Umbilical cord (tissue), 2 donors: ENCODE results near the gene CATSPERD. TPM values are rescaled to one million over a fixed set of nuclear protein-coding genes. Genes with fewer than 3 reads are reported as not detected.

Experiments used
- DNase-seq: peaks from one replicate; pipeline ENCODE4 v3.0.0-alpha.2; 2015; ENCODE audit warnings: low spot score
- total RNA-seq: library from RNA; depleted of rRNA; stranded (reverse); fragments of >200 nt; gene quantifications from one replicate; pipeline ENCODE4 v1.2.3, GENCODE V29; 2014; ENCODE audit warnings: low replicate concordance; ENCODE audit not compliant: insufficient read depth

Gene CATSPERD
- total RNA-seq, 1 donor from 2014 or later, result not detected

DNA sequence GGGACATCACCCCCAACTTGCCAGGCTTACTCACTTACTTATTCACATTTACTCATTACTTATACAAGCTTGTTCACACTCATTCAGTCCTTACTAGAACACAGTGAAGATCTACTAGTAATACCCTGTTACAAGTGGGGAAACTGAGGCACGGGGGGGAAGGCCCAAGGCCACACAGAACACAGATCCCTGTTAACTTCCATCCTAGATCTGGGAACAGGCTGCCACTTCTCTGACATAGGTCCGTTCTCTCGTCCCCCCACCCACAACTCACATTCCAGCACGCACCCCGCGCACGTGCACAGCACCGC is 83.0 kb downstream of the CATSPERD start:
- no peak for DNase-seq

GRCh38 chr19:5803752-5804515 is 83.5 kb downstream of the CATSPERD start:
- peak; percentile 93 for DNase-seq

- DNase-seq, result no peak
Observed at GRCh38 chr19:5804516-5805461, 84.4 kb downstream of the CATSPERD start, which contains the start of gene NRTN. TSS of gene NRTN (plus strand) at chr19:5805067. CDS start at chr19:5824166, 19,099 bp downstream.

GRCh38 chr19:5805462-5806132 is 85.2 kb downstream of the CATSPERD start:
- DNase-seq, result peak; percentile 69

- no peak for DNase-seq
Observed at GRCh38 chr19:5806133-5806489, 85.7 kb downstream of the CATSPERD start.

- DNase-seq, result no peak
Observed at GRCh38 chr19:5806905-5807304, 86.5 kb downstream of the CATSPERD start.

DNA sequence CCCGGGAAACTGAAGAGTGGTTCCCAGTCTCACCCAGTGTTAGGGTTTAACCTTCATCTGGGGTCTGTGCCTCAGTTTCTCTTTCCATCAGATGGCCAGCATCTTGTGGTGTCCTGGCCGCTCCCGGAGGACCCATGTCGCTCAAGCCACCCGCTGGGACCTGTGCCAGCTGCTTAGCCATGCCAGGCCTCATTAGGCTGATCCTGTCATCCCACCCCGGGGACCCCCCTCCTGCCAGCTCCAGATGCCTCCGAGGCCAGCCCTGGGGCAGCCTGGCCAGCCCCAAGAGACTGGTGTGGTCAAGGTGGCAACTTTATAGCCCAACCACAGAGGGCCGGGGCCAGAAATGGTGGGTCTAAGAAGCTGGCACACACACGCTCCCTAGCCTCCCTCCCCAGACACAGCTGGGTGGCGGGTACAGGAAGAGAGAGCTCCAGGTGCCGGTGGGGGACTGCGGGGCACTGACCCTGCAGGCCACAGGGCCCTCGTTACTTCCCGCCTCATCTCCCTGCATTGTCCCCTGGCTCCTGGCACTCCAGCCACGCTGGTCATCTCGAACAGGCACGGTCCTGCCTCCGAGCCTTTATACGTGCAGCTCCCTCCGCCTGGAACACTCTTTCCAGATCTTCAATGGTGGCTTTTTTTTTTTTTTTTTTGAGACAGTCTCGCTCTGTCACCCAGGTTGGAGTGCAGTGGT is 87.8 kb downstream of the CATSPERD start:
- no peak for DNase-seq

DNA sequence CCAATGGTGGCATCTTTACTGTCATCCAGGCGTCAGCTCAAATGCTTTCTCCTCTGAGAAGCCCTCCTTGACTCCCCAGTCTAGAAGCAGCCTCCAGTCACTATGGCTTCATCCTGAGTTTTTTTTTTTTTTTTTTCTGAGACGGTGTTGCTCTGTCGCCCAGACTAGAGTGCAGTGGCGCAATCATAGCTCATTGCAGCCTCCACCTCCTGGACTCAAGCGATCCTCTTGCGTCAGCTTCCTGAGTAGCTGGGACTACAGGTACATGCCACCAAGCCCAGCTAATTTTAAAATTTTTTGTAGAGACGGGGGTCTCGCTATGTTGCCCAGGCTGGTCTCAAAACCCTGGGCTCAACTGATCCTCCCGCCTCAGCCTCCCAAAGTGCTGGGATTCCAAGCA is 88.6 kb downstream of the CATSPERD start:
- no peak for DNase-seq

DNA sequence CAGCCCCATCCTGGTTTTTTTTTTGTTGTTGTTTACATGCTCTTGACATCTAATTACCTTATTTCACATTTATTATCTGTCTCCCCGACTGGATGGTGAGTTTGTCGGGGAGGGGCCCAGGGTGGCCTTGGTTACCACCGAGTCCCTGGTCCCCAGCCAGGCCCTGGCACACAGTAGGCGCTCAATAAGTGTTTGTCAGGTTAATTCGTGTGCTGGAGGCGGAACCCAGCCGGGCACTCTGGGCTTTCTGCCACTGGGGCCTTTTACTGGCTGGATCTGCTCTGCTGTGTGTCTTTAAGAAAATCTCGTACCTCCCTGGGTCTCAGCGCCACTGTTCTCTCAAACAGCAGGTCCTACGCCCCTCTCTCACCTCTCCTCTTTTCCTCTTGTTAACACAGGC is 89.0 kb downstream of the CATSPERD start:
- no peak for DNase-seq

DNA sequence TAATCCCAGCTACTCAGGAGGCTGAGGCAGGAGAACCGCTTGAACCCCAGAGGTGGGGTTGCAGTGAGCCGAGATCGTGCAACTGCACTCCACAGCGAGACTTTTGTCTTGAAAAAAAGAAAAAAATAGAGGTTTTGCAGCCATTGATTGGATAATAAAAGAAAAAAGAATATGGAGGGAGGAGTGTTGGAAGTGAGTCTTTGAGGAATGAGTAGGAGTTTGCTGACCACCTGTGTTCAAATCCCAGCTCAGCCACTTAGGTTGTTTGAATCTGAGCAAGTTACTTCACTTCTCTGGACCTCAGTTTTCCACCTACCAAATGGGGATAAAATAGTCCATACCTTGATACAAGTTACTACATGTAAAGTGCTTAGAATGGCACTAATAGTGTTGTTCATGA is 90.7 kb downstream of the CATSPERD start:
- no peak for DNase-seq

DNA sequence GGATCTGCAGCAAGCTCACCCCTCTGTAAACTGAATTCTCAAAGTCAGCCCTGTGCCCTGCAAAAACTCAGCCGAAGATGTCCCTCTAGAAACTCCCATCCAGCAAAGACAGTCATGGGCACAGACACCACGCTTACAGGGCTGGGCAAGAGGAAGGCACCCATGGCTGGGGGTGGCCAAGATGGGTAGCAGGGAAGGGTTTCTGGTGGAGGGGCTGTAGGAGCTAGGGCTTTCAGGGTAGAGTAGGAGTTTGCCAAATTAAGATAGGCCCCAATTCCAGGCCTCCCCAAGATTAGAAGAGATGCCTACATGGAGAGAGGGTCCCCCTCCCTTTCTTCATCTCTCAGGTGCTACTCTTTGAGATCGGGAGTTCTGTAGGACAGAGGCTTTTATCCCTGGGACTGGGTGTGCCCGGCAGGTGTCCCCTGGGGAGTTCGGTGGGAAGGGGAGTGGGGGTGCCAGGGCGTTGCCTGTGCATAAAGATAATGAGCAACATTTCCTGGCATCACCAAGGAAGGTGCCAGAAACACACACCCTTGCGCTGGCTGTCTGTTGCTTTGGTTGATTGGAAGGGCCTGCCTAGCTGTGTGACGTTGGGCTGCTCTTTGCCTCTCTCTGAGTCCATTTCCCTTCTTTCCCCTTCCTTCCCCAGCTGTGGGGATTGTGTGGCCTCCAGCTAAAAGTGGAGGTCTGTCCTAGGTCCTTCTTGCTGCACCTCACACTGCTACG is 93.8 kb downstream of the CATSPERD start:
- DNase-seq, result no peak

DNA sequence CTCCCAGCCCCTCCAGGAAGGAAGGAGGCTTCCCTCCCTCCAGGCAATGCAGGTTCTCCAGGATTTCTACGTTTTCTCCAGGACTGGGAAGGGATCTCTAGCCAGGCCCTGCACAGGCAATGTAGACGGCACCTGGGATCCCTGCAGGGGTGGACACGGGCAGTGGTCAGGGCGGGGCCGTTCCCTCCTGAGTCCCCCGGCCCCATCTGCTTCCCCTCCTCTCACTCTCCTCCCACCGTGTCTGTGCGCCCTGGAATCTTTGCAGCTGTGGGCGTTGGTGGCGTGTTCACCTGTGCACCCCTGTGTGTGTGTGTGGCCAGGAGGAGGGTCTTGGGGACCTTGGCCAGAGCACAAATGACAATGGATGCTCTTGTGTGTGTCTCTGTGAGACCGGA is 94.4 kb downstream of the CATSPERD start:
- DNase-seq, result no peak

GRCh38 chr19:5817218-5817617 is 96.8 kb downstream of the CATSPERD start:
- no peak for DNase-seq

GRCh38 chr19:5818594-5818993 is 98.2 kb downstream of the CATSPERD start:
- no peak for DNase-seq

- no peak for DNase-seq
Observed at GRCh38 chr19:5820785-5821184, 100.3 kb downstream of the CATSPERD start.

DNA sequence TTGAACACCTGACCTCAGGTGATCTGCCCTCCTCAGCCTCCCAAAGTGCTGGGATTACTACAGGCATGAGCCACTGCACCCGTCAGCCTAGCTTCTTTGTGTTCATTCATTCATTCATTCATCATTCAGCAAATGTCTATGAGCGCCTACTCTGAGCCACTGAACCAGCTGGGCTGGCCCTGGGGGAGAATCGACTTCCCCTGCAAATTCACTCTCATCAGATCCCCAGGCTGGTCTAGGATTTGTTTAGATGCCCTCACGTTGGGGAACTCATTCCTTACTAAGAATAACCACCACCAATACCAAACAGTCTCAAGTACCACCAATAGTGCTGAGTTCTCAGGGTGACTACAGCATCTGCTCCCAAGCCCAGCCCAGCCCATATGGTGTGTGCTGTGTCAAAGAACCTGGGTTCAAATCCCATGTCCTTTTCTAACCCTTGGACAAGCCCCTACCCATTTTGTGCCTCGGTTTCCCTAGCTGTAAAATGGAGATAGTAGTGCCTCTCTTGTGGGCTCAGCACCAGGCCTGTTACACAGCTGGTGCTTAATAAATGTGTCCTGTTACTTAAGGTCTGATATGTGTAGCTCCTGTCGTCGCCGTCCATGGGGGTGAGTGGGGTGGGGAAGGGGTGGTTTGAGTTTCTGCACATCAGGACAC is 101.2 kb downstream of the CATSPERD start:
- no peak for DNase-seq

DNA sequence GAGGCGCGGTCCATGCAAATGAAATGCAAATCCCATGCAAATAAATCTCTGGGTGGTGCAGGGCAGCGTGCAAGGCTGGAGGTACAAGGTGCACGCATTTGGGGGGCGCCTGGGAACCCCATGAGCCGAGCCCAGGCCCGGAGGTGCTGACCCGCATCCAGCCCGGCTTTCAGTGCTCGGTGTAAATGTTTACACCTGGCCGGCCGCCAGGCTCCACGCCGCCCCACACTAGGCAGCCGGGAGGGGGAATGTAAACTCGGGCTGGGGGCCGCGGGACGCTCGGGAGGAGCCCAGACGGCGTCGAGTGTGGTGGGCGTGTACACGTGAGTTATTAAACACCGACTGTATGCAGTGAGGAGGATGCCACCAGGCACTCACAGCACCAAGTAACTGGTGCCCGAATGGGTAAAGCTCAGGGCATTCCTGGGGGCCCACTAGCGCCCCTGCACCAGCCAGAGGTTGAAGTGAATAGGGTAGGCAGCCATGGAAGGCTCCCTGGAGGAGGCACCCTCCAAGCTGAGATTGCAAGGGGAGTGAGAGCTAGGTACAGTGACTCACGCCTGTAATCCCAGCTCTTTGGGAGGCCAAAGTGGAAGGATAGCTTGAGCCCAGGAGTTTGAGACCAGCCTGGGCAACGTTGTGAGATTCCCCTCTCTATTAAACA is 101.9 kb downstream of the CATSPERD start:
- DNase-seq, result no peak

- DNase-seq, result no peak
Observed at GRCh38 chr19:5823579-5824281, 103.3 kb downstream of the CATSPERD start.

DNA sequence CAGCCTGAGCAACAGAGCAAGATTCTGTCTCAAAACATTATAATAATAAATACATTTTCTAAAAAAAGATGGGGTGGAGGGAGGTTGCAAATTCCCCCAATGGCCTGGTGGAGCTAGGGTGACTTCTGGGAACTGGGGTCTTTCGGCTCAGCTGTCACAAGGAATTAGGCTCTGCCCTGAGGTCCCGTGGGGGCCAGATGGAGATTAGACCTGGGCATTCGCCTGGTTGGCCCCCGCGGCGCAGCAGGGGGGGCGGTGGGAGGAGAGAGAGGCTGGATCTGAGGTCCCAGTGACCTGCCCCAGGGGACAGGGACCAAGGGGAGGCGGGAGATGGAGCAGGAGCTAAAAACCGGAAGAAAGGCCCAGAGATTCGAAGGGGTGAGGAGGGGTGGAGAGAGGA is 104.3 kb downstream of the CATSPERD start:
- no peak for DNase-seq
